Measurements from ENCODE around the gene CAMK2D. TPM values are rescaled to one million over a fixed set of nuclear protein-coding genes. Genes with fewer than 3 reads are reported as not detected.
"Not testable (repeated sequence)": the region's sequence is repeated elsewhere in the genome, so short reads cannot be mapped to it uniquely, and the experiment has no call there.

The CAMK2D gene
- total RNA-seq: 214 TPM
- long read RNA-seq, full-length matches to known transcripts: 20 of 228 reads
- long read RNA-seq, partial matches to known transcripts: 11 of 228 reads
- long read RNA-seq, other reads (novel, unspliced or antisense): 197 of 228 reads

- intact Hi-C loops (cut with DNase I): loop anchor here (1.0 to 5.0 kb wide), 6 partner anchors 124 to 364 kb away; no protein-coding TSS in a partner anchor
- peak; percentile 86 for DNase-seq (ENCODE audit: missing footprints)
- peak; percentile 81 for ATAC-seq
Observed at GRCh38 chr4:113761620-113762185, at the start of gene CAMK2D. Gene CAMK2D (minus strand): TSS chr4:113761738. CDS start chr4:113761068, 670 bp downstream.

GRCh38 chr4:113810906-113811305 lies 49.4 kb upstream of the CAMK2D start:
- DNase-seq (ENCODE audit: missing footprints): no peak
- intact Hi-C loops (cut with DNase I): no loop called here
- no peak for ATAC-seq

GRCh38 chr4:113809311-113809710 lies 47.8 kb upstream of the CAMK2D start:
- DNase-seq (ENCODE audit: missing footprints) (no peak), ATAC-seq (peak; percentile 56)
- intact Hi-C loops (cut with DNase I): no loop called here

GRCh38 chr4:113806850-113807249 lies 45.3 kb upstream of the CAMK2D start:
- no peak for ATAC-seq
- intact Hi-C loops (cut with DNase I): no loop called here
- no peak for DNase-seq (ENCODE audit: missing footprints)

GRCh38 chr4:113801882-113802281 lies 40.3 kb upstream of the CAMK2D start:
- intact Hi-C loops (cut with DNase I): no loop called here
- DNase-seq (ENCODE audit: missing footprints) (no peak), ATAC-seq (no peak)

DNA sequence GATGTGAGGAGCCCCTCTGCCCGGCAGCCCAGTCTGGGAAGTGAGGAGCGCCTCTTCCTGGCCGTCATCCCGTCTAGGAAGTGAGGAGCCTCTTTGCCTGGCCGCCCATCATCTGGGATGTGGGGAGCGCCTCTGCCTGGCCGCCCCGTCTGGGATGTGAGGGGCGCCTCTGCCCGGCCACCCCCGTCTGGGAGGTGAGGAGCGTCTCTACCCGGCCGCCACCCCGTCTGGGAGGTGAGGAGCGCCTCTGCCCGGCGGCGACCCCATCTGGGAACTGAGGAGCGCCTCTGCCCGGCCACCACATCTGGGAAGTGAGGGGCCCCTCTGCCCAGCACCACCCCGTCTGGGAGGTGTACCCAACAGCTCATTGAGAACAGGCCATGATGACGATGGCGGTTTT lies 34.8 kb upstream of the CAMK2D start:
- DNase-seq (ENCODE audit: missing footprints); intact Hi-C loops (cut with DNase I); ATAC-seq: not testable (repeated sequence)

DNA sequence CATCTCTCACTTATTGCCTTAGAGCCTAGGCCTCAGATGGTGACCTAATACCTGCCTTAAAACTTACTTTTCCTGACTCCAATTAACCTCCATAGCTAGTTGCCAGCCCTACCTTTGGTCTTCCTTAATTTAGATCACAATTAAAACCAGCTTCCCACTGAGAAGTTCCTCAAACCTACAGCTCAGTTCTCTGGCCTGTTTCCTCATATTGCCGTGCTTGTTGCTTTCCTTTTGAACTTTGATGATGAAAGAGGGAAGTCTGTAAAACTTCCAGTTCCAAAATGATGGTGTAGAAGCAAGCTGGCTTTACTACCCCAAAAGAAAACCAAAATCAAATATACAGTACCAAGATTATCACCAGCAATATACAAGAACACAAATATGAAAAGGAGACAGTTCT lies 28.9 kb upstream of the CAMK2D start:
- intact Hi-C loops (cut with DNase I): no loop called here
- DNase-seq (ENCODE audit: missing footprints) (no peak), ATAC-seq (no peak)

DNA sequence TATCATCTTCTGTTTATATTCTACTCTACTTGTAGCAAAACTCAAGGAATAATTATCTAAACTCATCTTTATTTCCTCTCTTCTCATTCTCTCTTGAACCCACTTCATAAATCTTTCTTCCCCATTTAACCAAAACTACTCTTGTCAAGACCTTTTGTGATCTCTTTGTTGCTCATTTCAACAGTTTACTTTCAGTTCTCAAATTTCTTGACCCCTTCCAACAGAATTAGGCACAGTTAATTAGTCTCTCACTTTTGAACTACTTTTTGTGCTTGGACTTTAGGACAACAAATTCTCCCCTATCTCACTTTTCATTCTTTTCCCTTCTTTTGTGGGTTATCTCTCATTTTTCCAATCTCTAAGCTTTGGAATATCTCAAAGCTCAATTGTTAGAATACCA lies 27.4 kb upstream of the CAMK2D start:
- intact Hi-C loops (cut with DNase I): loop anchor here (10.0 kb wide), 2 partner anchors 106 to 596 kb away; no protein-coding TSS in a partner anchor
- ATAC-seq: no peak
- no peak for DNase-seq (ENCODE audit: missing footprints)

DNA sequence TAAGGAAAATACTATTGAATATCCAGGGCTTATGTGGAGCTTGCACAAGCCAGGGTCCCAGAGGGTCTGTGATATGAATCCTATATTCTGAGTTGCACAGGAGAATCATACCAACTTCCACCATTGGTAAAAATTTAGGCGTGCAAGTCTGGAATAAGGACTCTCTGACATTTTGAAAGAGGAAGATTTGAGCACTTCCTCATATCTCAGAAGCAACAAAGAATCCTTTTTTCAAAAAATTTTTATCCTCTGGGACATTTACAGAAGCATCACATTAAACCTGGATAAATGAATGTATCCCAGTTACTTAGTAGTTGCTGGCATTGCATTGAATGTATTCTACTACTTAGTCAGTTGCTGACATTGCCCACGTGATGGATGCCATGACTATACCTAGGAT lies 24.2 kb upstream of the CAMK2D start:
- intact Hi-C loops (cut with DNase I): loop anchor here (10.0 kb wide), 2 partner anchors 109 to 599 kb away; no protein-coding TSS in a partner anchor
- DNase-seq (ENCODE audit: missing footprints) (no peak), ATAC-seq (no peak)

GRCh38 chr4:113784497-113785250 lies 23.1 kb upstream of the CAMK2D start:
- peak; percentile 86 for ATAC-seq

GRCh38 chr4:113783701-113784100 lies 22.2 kb upstream of the CAMK2D start:
- DNase-seq (ENCODE audit: missing footprints) (no peak), ATAC-seq (no peak)
- intact Hi-C loops (cut with DNase I): loop anchor here (5.0 to 10.0 kb wide), 3 partner anchors 111 to 601 kb away; no protein-coding TSS in a partner anchor

More at GRCh38 chr4:113784497-113785250, 23.1 kb upstream of the CAMK2D start:
- no peak for DNase-seq (ENCODE audit: missing footprints)
- intact Hi-C loops (cut with DNase I): loop anchor here (5.0 to 10.0 kb wide), 3 partner anchors 110 to 600 kb away; no protein-coding TSS in a partner anchor

- no peak for ATAC-seq
- DNase-seq (ENCODE audit: missing footprints): no peak
- intact Hi-C loops (cut with DNase I): loop anchor here (5.0 to 10.0 kb wide), 3 partner anchors 112 to 602 kb away; no protein-coding TSS in a partner anchor
Observed at GRCh38 chr4:113783289-113783688, 21.8 kb upstream of the CAMK2D start.

- ATAC-seq (no peak), DNase-seq (ENCODE audit: missing footprints) (no peak)
- intact Hi-C loops (cut with DNase I): loop anchor here (5.0 to 10.0 kb wide), 3 partner anchors 113 to 603 kb away; no protein-coding TSS in a partner anchor
Observed at GRCh38 chr4:113781439-113782040, 20.0 kb upstream of the CAMK2D start.

DNA sequence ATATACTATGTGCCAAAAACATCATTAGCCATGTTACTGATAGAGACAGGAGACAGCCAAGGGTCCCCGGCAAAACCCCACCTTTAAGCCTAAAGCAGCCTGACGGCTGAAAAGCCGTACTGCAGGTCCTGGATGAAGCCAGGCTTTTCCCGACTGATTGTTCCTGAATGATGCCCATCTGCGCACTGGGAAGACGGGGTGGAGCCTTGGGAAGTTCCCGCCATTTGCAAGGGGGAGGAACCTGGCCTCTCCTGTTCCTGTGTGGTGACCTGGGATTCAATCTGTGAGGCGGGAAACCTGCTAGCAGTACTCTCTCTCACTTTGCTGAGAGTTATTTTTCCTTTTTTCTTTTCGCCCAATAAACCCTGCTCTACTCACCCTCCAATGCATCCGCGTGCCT lies 15.1 kb upstream of the CAMK2D start:
- DNase-seq (ENCODE audit: missing footprints) (no peak), ATAC-seq (no peak)
- intact Hi-C loops (cut with DNase I): no loop called here

GRCh38 chr4:113776016-113776415 lies 14.5 kb upstream of the CAMK2D start:
- intact Hi-C loops (cut with DNase I): no loop called here
- ATAC-seq (no peak), DNase-seq (ENCODE audit: missing footprints) (no peak)

GRCh38 chr4:113773756-113774155 lies 12.2 kb upstream of the CAMK2D start:
- intact Hi-C loops (cut with DNase I): no loop called here
- DNase-seq (ENCODE audit: missing footprints) (no peak), ATAC-seq (no peak)

DNA sequence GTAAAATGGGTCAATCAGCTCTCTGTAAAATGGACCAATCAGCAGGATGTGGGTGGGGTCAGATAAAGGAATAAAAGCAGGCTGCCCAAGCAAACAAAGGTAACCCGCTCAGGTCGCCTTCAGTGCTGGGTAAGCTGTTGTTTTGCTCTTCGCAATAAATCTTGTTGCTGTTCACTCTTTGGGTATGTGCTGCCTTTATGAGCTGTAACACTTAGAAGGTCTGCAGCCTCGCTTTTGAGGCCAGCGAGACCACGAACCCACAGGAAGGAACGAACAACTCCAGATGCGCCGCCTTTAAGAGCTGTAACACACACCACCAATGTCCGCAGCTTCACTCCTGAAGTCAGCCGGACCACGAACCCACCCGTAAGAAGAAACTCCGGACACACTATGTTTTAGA lies 11.5 kb upstream of the CAMK2D start:
- intact Hi-C loops (cut with DNase I): no loop called here
- DNase-seq (ENCODE audit: missing footprints): no peak
- no peak for ATAC-seq

DNA sequence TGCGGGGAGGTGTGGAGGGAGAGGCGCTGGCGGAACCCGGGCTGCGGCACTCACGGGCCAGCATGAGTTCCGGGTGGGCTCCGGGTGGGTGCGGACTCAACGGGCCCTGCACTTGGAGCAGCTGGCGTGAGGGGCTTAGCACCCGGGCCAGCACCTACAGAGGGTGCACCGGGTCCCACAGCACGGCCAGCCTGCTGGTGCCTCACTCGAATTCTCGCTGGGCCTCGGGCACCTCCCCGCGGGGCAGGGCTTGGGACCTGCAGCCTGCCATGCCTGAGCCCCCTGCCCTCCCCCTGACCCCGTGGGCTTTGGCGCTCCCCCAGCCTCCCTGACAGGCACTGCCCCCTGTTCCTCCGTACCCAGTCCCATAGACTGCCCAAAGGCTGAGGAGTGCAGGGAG lies 10.8 kb upstream of the CAMK2D start:
- intact Hi-C loops (cut with DNase I): no loop called here
- ATAC-seq: no peak
- no peak for DNase-seq (ENCODE audit: missing footprints)

DNA sequence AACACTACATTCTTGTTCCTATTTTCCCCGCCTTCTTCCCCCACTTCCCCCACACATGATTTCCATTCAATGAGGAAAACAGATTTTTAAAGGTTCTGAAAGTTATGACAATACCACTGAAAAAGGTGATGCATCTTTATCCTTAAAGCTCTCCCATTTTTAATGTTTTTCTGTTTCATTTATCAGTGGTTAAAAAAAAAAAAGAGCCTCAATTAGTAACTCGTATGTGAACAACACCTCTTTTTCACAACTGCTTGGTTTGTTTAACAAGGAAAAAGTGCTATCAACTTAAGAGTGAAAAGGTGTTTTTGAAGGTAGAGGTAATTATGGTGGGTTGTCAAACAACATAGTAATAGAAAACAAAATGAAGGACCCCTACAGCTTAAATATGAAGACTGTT lies 8.2 kb upstream of the CAMK2D start:
- no peak for ATAC-seq
- intact Hi-C loops (cut with DNase I): no loop called here
- no peak for DNase-seq (ENCODE audit: missing footprints)

Measured in Right ventricle myocardium inferior (tissue), 1 donor.